Memory B cell (primary cell): ENCODE results near the gene NFKBIA.
"Not testable (repeated sequence)": the region's sequence is repeated elsewhere in the genome, so short reads cannot be mapped to it uniquely, and the experiment has no call there.

Experiments used
- ATAC-seq: fragments of 150-1000 bp; cut with Tn5 transposase; 2 replicates; pipeline ENCODE4 v1.10.0; 2021; ENCODE audit warnings: low read depth, mild to moderate bottlenecking, moderate library complexity
- DNase-seq, 2 donors: peaks; one replicate each; pipeline ENCODE4 v3.0.0; 2022; ENCODE audit warnings: low spot score in 2 of 2
- H3K27ac Mint-ChIP-seq: one replicate; pipeline ENCODE4 v1.8.0; 2022; ENCODE audit warnings: mild to moderate bottlenecking, moderate library complexity, mixed read lengths
- H3K27me3 Mint-ChIP-seq: one replicate; pipeline ENCODE4 v1.8.0; 2022; ENCODE audit warnings: mixed read lengths
- H3K36me3 Mint-ChIP-seq: one replicate; pipeline ENCODE4 v1.8.0; 2022; ENCODE audit warnings: mild to moderate bottlenecking, mixed read lengths
- H3K4me1 Mint-ChIP-seq: one replicate; pipeline ENCODE4 v1.8.0; 2022; ENCODE audit warnings: mixed read lengths
- H3K4me3 Mint-ChIP-seq: one replicate; pipeline ENCODE4 v1.8.0; 2022; ENCODE audit warnings: mild to moderate bottlenecking, moderate library complexity, mixed read lengths
- H3K9me3 Mint-ChIP-seq: one replicate; pipeline ENCODE4 v1.8.0; 2022; ENCODE audit warnings: mixed read lengths

Gene NFKBIA

GRCh38 chr14:35375558-35376025 lies 29.0 kb downstream of the NFKBIA start:
- Mint-ChIP-seq H3K27me3 (peaks cover 1% of the 10 kb centered on the region), H3K27ac (no peak overlapping the region), H3K4me3 (no peak overlapping the region), H3K36me3 (no peaks in the 10 kb centered on the region), H3K4me1 (peaks cover 2% of the 10 kb centered on the region), H3K9me3 (peaks cover 4% of the 10 kb centered on the region)
- DNase-seq (no peak), ATAC-seq (peak; percentile 22)

GRCh38 chr14:35374263-35374712 lies 30.3 kb downstream of the NFKBIA start:
- ATAC-seq (no peak), DNase-seq (no peak)
- peaks cover 1% of the 10 kb centered on the region for H3K27me3 Mint-ChIP-seq
- H3K4me3 Mint-ChIP-seq = no peak overlapping the region
- no peaks in the 10 kb centered on the region for H3K36me3 Mint-ChIP-seq
- H3K4me1 Mint-ChIP-seq = peaks cover 2% of the 10 kb centered on the region
- H3K27ac Mint-ChIP-seq = no peak overlapping the region
- peaks cover 4% of the 10 kb centered on the region for H3K9me3 Mint-ChIP-seq

- not testable (repeated sequence) for H3K27me3 Mint-ChIP-seq, H3K4me3 Mint-ChIP-seq, H3K27ac Mint-ChIP-seq, ATAC-seq, H3K4me1 Mint-ChIP-seq, DNase-seq, H3K9me3 Mint-ChIP-seq, H3K36me3 Mint-ChIP-seq
Measured at GRCh38 chr14:35373208-35373607, 31.3 kb downstream of the NFKBIA start.

GRCh38 chr14:35370969-35371368 lies 33.6 kb downstream of the NFKBIA start:
- Mint-ChIP-seq H3K9me3 (peaks cover 4% of the 10 kb centered on the region), H3K4me3 (no peak overlapping the region), H3K27me3 (no peaks in the 10 kb centered on the region), H3K4me1 (peaks cover 16% of the 10 kb centered on the region), H3K27ac (no peak overlapping the region), H3K36me3 (no peaks in the 10 kb centered on the region)
- ATAC-seq (no peak), DNase-seq (no peak)

- Mint-ChIP-seq H3K27ac (no peak overlapping the region), H3K9me3 (peaks cover 4% of the 10 kb centered on the region), H3K4me3 (no peak overlapping the region), H3K4me1 (peaks cover 14% of the 10 kb centered on the region), H3K36me3 (no peaks in the 10 kb centered on the region), H3K27me3 (no peaks in the 10 kb centered on the region)
- ATAC-seq (no peak), DNase-seq (no peak)
Measured at GRCh38 chr14:35369701-35370191, 34.8 kb downstream of the NFKBIA start.

- peaks cover 4% of the 10 kb centered on the region for H3K9me3 Mint-ChIP-seq
- DNase-seq (no peak), ATAC-seq (no peak)
- H3K4me3 Mint-ChIP-seq = no peak overlapping the region
- H3K4me1 Mint-ChIP-seq = peaks cover 14% of the 10 kb centered on the region
- H3K36me3 Mint-ChIP-seq = no peaks in the 10 kb centered on the region
- H3K27me3 Mint-ChIP-seq = no peaks in the 10 kb centered on the region
- no peak overlapping the region for H3K27ac Mint-ChIP-seq
Measured at GRCh38 chr14:35368583-35369392, 35.8 kb downstream of the NFKBIA start.

GRCh38 chr14:35368139-35368460 lies 36.4 kb downstream of the NFKBIA start:
- ATAC-seq (no peak), DNase-seq (no peak)
- peaks cover 14% of the 10 kb centered on the region for H3K4me1 Mint-ChIP-seq
- peaks cover 4% of the 10 kb centered on the region for H3K9me3 Mint-ChIP-seq
- H3K4me3 Mint-ChIP-seq = no peak overlapping the region
- H3K27me3 Mint-ChIP-seq = no peaks in the 10 kb centered on the region
- H3K27ac Mint-ChIP-seq = peak overlapping the region; percentile 68
- no peaks in the 10 kb centered on the region for H3K36me3 Mint-ChIP-seq

- Mint-ChIP-seq H3K27ac (peak overlapping the region; percentile 68), H3K27me3 (no peaks in the 10 kb centered on the region), H3K4me3 (no peak overlapping the region), H3K36me3 (no peaks in the 10 kb centered on the region), H3K4me1 (peaks cover 14% of the 10 kb centered on the region), H3K9me3 (peaks cover 4% of the 10 kb centered on the region)
- ATAC-seq = no peak
- DNase-seq = no peak
Measured at GRCh38 chr14:35367056-35367372, 37.5 kb downstream of the NFKBIA start.

GRCh38 chr14:35366521-35366976 lies 38.0 kb downstream of the NFKBIA start:
- DNase-seq = no peak
- Mint-ChIP-seq H3K27me3 (no peaks in the 10 kb centered on the region), H3K9me3 (peaks cover 4% of the 10 kb centered on the region), H3K27ac (no peak overlapping the region), H3K36me3 (no peaks in the 10 kb centered on the region), H3K4me1 (peaks cover 14% of the 10 kb centered on the region), H3K4me3 (no peak overlapping the region)
- ATAC-seq = no peak

- H3K4me3 Mint-ChIP-seq = no peak overlapping the region
- H3K9me3 Mint-ChIP-seq = peaks cover 2% of the 10 kb centered on the region
- H3K27me3 Mint-ChIP-seq = no peaks in the 10 kb centered on the region
- DNase-seq (no peak), ATAC-seq (no peak)
- no peak overlapping the region for H3K27ac Mint-ChIP-seq
- no peaks in the 10 kb centered on the region for H3K36me3 Mint-ChIP-seq
- H3K4me1 Mint-ChIP-seq = peaks cover 14% of the 10 kb centered on the region
Measured at GRCh38 chr14:35366056-35366451, 38.5 kb downstream of the NFKBIA start.

GRCh38 chr14:35365130-35366055 lies 39.2 kb downstream of the NFKBIA start:
- H3K36me3 Mint-ChIP-seq = no peaks in the 10 kb centered on the region
- ATAC-seq = no peak
- H3K4me1 Mint-ChIP-seq = peaks cover 14% of the 10 kb centered on the region
- no peak for DNase-seq
- no peaks in the 10 kb centered on the region for H3K9me3 Mint-ChIP-seq
- no peak overlapping the region for H3K27ac Mint-ChIP-seq
- H3K4me3 Mint-ChIP-seq = no peak overlapping the region
- H3K27me3 Mint-ChIP-seq = no peaks in the 10 kb centered on the region

GRCh38 chr14:35362911-35363374 lies 41.6 kb downstream of the NFKBIA start:
- no peak for ATAC-seq
- no peak overlapping the region for H3K4me3 Mint-ChIP-seq
- no peaks in the 10 kb centered on the region for H3K9me3 Mint-ChIP-seq
- H3K4me1 Mint-ChIP-seq = peaks cover 10% of the 10 kb centered on the region
- DNase-seq = no peak
- no peaks in the 10 kb centered on the region for H3K36me3 Mint-ChIP-seq
- H3K27ac Mint-ChIP-seq = no peak overlapping the region
- no peaks in the 10 kb centered on the region for H3K27me3 Mint-ChIP-seq

- no peak for ATAC-seq
- H3K27ac Mint-ChIP-seq = no peak overlapping the region
- peaks cover 7% of the 10 kb centered on the region for H3K4me1 Mint-ChIP-seq
- no peak for DNase-seq
- no peaks in the 10 kb centered on the region for H3K27me3 Mint-ChIP-seq
- H3K36me3 Mint-ChIP-seq = no peaks in the 10 kb centered on the region
- no peaks in the 10 kb centered on the region for H3K9me3 Mint-ChIP-seq
- no peak overlapping the region for H3K4me3 Mint-ChIP-seq
Measured at GRCh38 chr14:35362450-35362849, 42.1 kb downstream of the NFKBIA start.

GRCh38 chr14:35361141-35361480 lies 43.4 kb downstream of the NFKBIA start:
- no peak overlapping the region for H3K4me3 Mint-ChIP-seq
- ATAC-seq (no peak), DNase-seq (no peak)
- no peaks in the 10 kb centered on the region for H3K36me3 Mint-ChIP-seq
- H3K27ac Mint-ChIP-seq = no peak overlapping the region
- no peaks in the 10 kb centered on the region for H3K9me3 Mint-ChIP-seq
- no peaks in the 10 kb centered on the region for H3K4me1 Mint-ChIP-seq
- H3K27me3 Mint-ChIP-seq = no peaks in the 10 kb centered on the region
